DOHH2 (cell line): ENCODE measurements around the gene ZNF19.

Experiments used
- H3F3A ChIP-seq: fragments of 200-600 bp; sonication (generic), shearing (Covaris generic); 2 replicates; pipeline ENCODE4 v1.6.0; 2016; ENCODE audit warnings: antibody characterized with exemption, mild to moderate bottlenecking; ENCODE audit not compliant: control insufficient read depth, insufficient read depth
- H3K27ac ChIP-seq: fragments of 200-600 bp; sonication (generic); 2 replicates; pipeline ENCODE4 v1.5.1; 2014; ENCODE audit warnings: low read depth, mild to moderate bottlenecking, low read length, moderate library complexity
- H3K27me3 ChIP-seq: fragments of 200-600 bp; sonication (generic); 2 replicates; pipeline ENCODE4 v1.6.1; 2014; ENCODE audit warnings: mild to moderate bottlenecking, low read length, mixed read lengths; ENCODE audit not compliant: control insufficient read depth
- H3K36me3 ChIP-seq: fragments of 200-600 bp; sonication (generic); 2 replicates; pipeline ENCODE4 v1.6.1; 2014; ENCODE audit warnings: mild to moderate bottlenecking, low read length, moderate library complexity, mixed read lengths; ENCODE audit not compliant: control insufficient read depth
- H3K4me1 ChIP-seq: fragments of 200-600 bp; sonication (generic); 2 replicates; pipeline ENCODE4 v1.6.1; 2014; ENCODE audit warnings: mild to moderate bottlenecking, low read length, mixed read lengths; ENCODE audit not compliant: control insufficient read depth
- H3K4me2 ChIP-seq: fragments of 200-600 bp; sonication (generic); 2 replicates; pipeline ENCODE4 v1.6.0; 2014; ENCODE audit warnings: mild to moderate bottlenecking, low read length, moderate library complexity
- H3K4me3 ChIP-seq: fragments of 200-600 bp; sonication (generic); 2 replicates; pipeline ENCODE4 v1.5.1; 2014; ENCODE audit warnings: mild to moderate bottlenecking, low read length, mixed read lengths
- H3K79me2 ChIP-seq: fragments of 200-600 bp; sonication (generic); 2 replicates; pipeline ENCODE4 v1.6.1; 2014; ENCODE audit warnings: mild to moderate bottlenecking, low read length, mixed read lengths; ENCODE audit not compliant: control insufficient read depth
- H3K9me2 ChIP-seq: fragments of 200-600 bp; sonication (generic); replicated peaks from 2 replicates; pipeline ENCODE4 v1.6.1; 2014; ENCODE audit warnings: mild to moderate bottlenecking, low read length, mixed read lengths; ENCODE audit not compliant: control insufficient read depth
- H3K9me3 ChIP-seq: fragments of 200-600 bp; sonication (generic); 2 replicates; pipeline ENCODE4 v1.6.1; 2014; ENCODE audit warnings: antibody characterized with exemption, low read length, mixed read lengths; ENCODE audit not compliant: control insufficient read depth, insufficient read depth
- H4K20me1 ChIP-seq: fragments of 200-600 bp; sonication (generic); 2 replicates; pipeline ENCODE4 v1.6.0; 2014; ENCODE audit warnings: low read depth, mild to moderate bottlenecking, antibody characterized with exemption, low read length, moderate library complexity; ENCODE audit not compliant: control insufficient read depth, insufficient read depth
- EZH2phosphoT487 ChIP-seq: fragments of 200-600 bp; sonication (generic); IDR thresholded peaks from 2 replicates; pipeline ENCODE4 v1.6.1; 2017; ENCODE audit warnings: borderline replicate concordance, mild to moderate bottlenecking, antibody characterized with exemption, low read length, moderate library complexity, mixed read lengths
- TF ChIP-seq, protein P1 (sequence below): fragments of 200-600 bp; sonication (generic); IDR thresholded peaks from one replicate; pipeline ENCODE4 v1.5.1; 2014; ENCODE audit warnings: antibody characterized with exemption, mild to moderate bottlenecking, low read depth, low read length; ENCODE audit not compliant: poor library complexity, severe bottlenecking

Gene ZNF19

DNA sequence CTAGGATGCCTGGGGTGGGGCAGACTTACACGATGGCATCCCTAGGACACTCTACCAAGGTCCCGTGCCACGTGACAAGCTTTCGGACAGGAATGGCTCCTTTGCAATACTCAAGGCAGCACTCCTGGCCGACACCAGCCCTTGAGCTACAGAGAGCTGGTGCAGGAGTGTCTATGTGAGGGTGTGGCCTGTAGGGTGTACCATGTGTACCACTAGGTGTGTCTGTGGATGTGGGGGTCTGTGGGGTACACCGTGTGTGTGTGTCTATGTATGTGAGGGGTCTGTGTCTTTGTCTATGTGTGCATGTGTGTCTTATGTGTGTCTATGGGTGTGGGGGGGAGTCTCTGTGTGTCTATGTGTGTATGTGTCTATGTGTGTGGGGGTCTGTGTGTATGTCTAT lies 45.4 kb downstream of the ZNF19 start:
- peaks cover 15% of the 10 kb centered on the region for H3K9me3 ChIP-seq

DNA sequence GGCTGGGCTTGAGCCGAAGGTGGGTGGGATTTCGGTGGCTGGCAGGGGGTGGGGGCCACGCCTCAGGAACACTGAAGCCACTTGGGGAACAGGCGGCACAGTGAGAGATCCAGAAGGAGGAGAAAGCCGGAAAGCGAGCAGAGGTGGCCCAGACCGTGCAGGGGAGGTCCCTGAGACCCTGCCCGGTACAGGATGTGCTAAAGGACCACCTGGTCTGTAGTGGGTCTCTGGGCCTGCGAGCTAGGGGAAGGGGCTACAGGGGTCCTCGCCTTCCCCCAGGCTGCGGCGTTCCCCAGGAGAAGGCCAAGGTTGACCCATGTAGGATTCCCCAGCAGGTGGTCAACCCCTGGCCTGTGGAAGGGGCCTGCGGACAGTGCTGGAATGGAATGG lies 47.1 kb downstream of the ZNF19 start, which contains the start of gene TLE7:
TLE7 (minus strand) TSS at position 4 of the 390 bp plus-strand sequence. CDS start 8,730 bp downstream, outside the sequence.
- peaks cover 2% of the 10 kb centered on the region; the same call in 1 of the 2 replicates for H3K9me3 ChIP-seq
- H3K36me3 ChIP-seq = no peaks in the 10 kb centered on the region
- no peak within 1 kb of the TSS for H3K27ac ChIP-seq
- no peaks in the 10 kb centered on the region for H3K27me3 ChIP-seq
- TF ChIP-seq EZH2phosphoT487 = no peak
- TF ChIP-seq, protein P1, sequence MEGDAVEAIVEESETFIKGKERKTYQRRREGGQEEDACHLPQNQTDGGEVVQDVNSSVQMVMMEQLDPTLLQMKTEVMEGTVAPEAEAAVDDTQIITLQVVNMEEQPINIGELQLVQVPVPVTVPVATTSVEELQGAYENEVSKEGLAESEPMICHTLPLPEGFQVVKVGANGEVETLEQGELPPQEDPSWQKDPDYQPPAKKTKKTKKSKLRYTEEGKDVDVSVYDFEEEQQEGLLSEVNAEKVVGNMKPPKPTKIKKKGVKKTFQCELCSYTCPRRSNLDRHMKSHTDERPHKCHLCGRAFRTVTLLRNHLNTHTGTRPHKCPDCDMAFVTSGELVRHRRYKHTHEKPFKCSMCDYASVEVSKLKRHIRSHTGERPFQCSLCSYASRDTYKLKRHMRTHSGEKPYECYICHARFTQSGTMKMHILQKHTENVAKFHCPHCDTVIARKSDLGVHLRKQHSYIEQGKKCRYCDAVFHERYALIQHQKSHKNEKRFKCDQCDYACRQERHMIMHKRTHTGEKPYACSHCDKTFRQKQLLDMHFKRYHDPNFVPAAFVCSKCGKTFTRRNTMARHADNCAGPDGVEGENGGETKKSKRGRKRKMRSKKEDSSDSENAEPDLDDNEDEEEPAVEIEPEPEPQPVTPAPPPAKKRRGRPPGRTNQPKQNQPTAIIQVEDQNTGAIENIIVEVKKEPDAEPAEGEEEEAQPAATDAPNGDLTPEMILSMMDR = no peak
- no peaks in the 10 kb centered on the region for H3K9me2 ChIP-seq
- H3K4me3 ChIP-seq = no peak within 1 kb of the TSS
- H3K4me1 ChIP-seq = no peaks in the 10 kb centered on the region
- H4K20me1 ChIP-seq = no peaks in the 10 kb centered on the region
- H3K79me2 ChIP-seq = no peaks in the 10 kb centered on the region
- H3F3A ChIP-seq = no peaks in the 10 kb centered on the region
- no peak within 1 kb of the TSS for H3K4me2 ChIP-seq

More for the DNA sequence above, 45.4 kb downstream of the ZNF19 start:
- Histone ChIP-seq H4K20me1 (no peaks in the 10 kb centered on the region), H3K27ac (no peak overlapping the region), H3K27me3 (no peaks in the 10 kb centered on the region), H3F3A (no peaks in the 10 kb centered on the region), H3K79me2 (no peaks in the 10 kb centered on the region), H3K4me2 (no peak overlapping the region), H3K4me1 (no peaks in the 10 kb centered on the region), H3K36me3 (peaks cover 11% of the 10 kb centered on the region), H3K9me2 (no peaks in the 10 kb centered on the region), H3K4me3 (no peak overlapping the region)
- TF ChIP-seq, protein P1 = no peak
- TF ChIP-seq EZH2phosphoT487 = no peak

DNA sequence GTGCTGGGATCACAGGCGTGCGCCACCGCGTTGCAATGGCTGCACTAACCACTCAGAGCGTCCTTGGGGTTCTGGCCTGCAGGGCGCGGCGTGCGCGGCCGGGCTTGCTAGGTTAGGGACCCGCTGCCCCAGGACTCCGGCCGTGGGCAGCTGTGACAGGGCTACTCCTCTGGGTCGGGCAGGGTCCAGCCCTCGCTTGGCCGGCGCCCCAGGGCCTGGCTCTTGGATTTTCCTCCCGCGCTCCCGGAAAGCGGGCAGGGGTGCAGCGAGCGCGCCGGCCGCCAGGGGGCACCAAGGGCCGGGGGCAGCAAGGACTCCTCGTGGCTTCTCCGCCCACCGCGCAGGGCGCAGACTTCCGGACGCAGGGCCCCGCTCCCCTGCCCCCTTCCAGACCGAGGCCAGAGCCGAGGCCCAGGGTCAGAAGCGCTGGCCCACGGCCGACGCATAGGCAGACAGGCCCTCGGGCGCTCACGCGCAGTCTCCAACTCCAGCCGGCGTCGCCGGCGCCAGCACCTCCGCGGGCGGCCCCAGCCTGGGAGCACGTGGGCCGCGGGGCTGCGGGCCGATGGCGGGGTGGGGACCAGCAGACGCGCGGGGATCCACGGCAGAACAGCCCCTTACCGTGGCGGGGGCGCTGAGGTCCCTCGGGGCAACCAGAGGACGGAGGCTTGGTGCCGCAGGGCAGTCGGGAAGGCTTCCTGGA lies 47.6 kb downstream of the ZNF19 start:
- Histone ChIP-seq H3K4me2 (no peak overlapping the region), H3K9me3 (no peaks in the 10 kb centered on the region), H3F3A (no peaks in the 10 kb centered on the region), H4K20me1 (no peaks in the 10 kb centered on the region), H3K27me3 (no peaks in the 10 kb centered on the region), H3K27ac (no peak overlapping the region), H3K79me2 (no peaks in the 10 kb centered on the region), H3K4me1 (no peaks in the 10 kb centered on the region), H3K36me3 (no peaks in the 10 kb centered on the region), H3K4me3 (no peak overlapping the region), H3K9me2 (no peaks in the 10 kb centered on the region)
- TF ChIP-seq EZH2phosphoT487 = no peak
- TF ChIP-seq, protein P1 = no peak
